Progenitor cell of endocrine pancreas (in vitro differentiated cells): ENCODE measurements around the gene PPP3R1. TPM values are rescaled to one million over a fixed set of nuclear protein-coding genes. Genes with fewer than 3 reads are reported as not detected.

Experiments
- DNase-seq: peaks from one replicate; pipeline ENCODE4 v3.0.0; 2021; ENCODE audit warnings: low spot score; ENCODE audit not compliant: unreplicated experiment
- H3K27ac Mint-ChIP-seq: 2 replicates; pipeline ENCODE4 v1.8.0; 2021; ENCODE audit warnings: mild to moderate bottlenecking, moderate library complexity, mixed read lengths
- H3K27me3 Mint-ChIP-seq: 2 replicates; pipeline ENCODE4 v1.8.0; 2021; ENCODE audit warnings: mixed read lengths
- H3K36me3 Mint-ChIP-seq: 2 replicates; pipeline ENCODE4 v1.8.0; 2022; ENCODE audit warnings: mixed read lengths; ENCODE audit not compliant: insufficient read depth
- H3K4me1 Mint-ChIP-seq: 2 replicates; pipeline ENCODE4 v1.8.0; 2021; ENCODE audit warnings: low read depth, mixed read lengths
- H3K4me3 Mint-ChIP-seq: 2 replicates; pipeline ENCODE4 v1.8.0; 2021; ENCODE audit warnings: low read depth, mild to moderate bottlenecking, moderate library complexity, mixed read lengths
- H3K9me3 Mint-ChIP-seq: 2 replicates; pipeline ENCODE4 v1.8.0; 2021; ENCODE audit warnings: low read depth, mixed read lengths
- CTCF ChIP-seq: fragments of 200-600 bp; sonication (generic); IDR thresholded peaks from one replicate; pipeline ENCODE4 v1.5.0; 2021; ENCODE audit warnings: antibody characterized with exemption, mild to moderate bottlenecking; ENCODE audit not compliant: unreplicated experiment
- total RNA-seq: library from RNA; stranded (reverse); gene quantifications from 2 replicates; pipeline ENCODE4 v1.2.1, GENCODE V29; 2021

PPP3R1 gene
- total RNA-seq, 1 donor from 2014 or later, result 48.5 TPM

- Mint-ChIP-seq H3K4me1 (peaks cover 16% of the 10 kb centered on the region), H3K36me3 (no peaks in the 10 kb centered on the region), H3K4me3 (no peak overlapping the region), H3K9me3 (no peaks in the 10 kb centered on the region), H3K27me3 (no peaks in the 10 kb centered on the region), H3K27ac (no peak overlapping the region)
- no peak for DNase-seq
- no peak for TF ChIP-seq CTCF
Measured at GRCh38 chr2:68240446-68240845, 11.9 kb downstream of the PPP3R1 start.

DNA sequence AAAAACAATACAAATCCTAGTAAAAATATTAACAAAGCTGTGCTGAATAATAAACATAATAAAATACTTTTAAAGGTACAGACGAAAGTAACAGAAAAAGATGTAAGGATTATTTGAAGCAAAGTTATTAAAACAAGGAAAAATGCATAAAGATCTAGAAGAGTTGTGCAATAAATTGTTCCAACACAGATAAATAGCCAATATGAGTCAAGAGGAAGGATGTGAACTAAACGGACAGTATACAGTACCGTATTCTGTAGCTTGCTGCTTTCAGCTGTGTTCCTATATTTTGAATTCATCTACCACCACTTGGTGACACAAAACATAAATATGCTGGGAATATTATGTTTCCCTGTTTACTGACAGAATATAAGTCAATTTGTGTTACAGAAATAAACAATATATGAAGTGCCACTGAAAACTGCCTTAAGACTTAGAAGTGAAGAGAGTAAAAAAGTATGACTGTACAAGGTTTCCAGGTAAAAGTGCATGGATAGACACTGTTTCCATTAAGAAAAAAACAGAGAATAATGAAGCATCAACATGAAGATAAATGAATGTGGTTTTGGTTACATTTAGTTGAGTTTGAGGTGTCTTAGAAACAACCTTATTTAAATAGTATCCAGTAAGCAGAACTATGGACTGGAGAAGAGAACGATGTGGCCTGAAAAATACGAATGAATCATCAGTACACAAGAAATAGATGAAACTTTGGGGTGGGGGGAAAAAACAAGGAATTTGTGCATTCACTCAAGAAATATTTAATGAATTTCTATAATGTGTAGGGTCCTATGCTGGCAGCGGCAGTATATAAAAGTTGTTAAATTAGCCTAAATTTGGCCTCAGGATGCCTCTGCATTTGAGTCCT, 13.1 kb downstream of the PPP3R1 start:
- Mint-ChIP-seq H3K36me3 (no peaks in the 10 kb centered on the region), H3K4me1 (peaks cover 18% of the 10 kb centered on the region), H3K4me3 (no peak overlapping the region), H3K27ac (peak overlapping the region; percentile 47), H3K9me3 (peaks cover 2% of the 10 kb centered on the region), H3K27me3 (no peaks in the 10 kb centered on the region)
- no peak for DNase-seq
- no peak for TF ChIP-seq CTCF

DNA sequence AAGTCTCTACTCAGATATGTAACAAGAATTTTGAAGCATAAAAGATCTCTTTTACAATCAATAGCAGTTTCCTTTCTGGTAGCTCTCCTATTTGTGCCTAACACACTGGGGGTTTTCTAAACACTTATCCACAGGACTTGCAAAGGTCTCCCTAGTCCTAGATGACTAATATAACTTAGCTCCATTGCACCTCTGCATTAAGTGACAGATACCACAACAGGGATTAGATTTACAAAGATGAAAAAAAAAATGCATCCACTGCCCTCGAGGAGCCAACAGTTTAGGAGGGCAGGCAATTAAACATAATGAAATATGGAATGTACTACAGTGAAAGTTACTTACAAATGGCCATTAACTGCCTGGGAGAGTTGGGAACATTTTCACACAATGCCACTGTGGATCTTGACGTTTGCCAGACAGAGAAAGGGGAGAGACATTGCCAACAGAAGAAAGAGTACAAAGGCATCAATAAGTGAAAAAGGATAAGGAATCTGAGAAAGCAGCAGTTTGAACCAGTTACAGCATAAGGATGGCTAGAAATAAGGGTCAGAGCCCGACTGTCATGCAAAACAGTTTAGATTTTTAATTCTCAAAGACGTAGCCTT, 14.3 kb downstream of the PPP3R1 start:
- no peak for DNase-seq
- Mint-ChIP-seq H3K4me1 (peaks cover 18% of the 10 kb centered on the region), H3K36me3 (no peaks in the 10 kb centered on the region), H3K27ac (no peak overlapping the region), H3K27me3 (no peaks in the 10 kb centered on the region), H3K4me3 (no peak overlapping the region), H3K9me3 (peaks cover 2% of the 10 kb centered on the region)
- no peak for TF ChIP-seq CTCF

- Mint-ChIP-seq H3K27me3 (no peaks in the 10 kb centered on the region), H3K36me3 (no peaks in the 10 kb centered on the region), H3K27ac (no peak overlapping the region), H3K9me3 (peaks cover 2% of the 10 kb centered on the region), H3K4me3 (no peak overlapping the region), H3K4me1 (peaks cover 20% of the 10 kb centered on the region)
- no peak for TF ChIP-seq CTCF
- no peak for DNase-seq
Measured at GRCh38 chr2:68237404-68237803, 14.9 kb downstream of the PPP3R1 start.

GRCh38 chr2:68236876-68237275, 15.5 kb downstream of the PPP3R1 start:
- Mint-ChIP-seq H3K9me3 (peaks cover 2% of the 10 kb centered on the region), H3K27ac (no peak overlapping the region), H3K4me1 (peaks cover 20% of the 10 kb centered on the region), H3K36me3 (no peaks in the 10 kb centered on the region), H3K4me3 (no peak overlapping the region), H3K27me3 (no peaks in the 10 kb centered on the region)
- TF ChIP-seq CTCF, result no peak
- no peak for DNase-seq
